HepG2 (cell line): ENCODE measurements around the gene RBM12. TPM values are rescaled to one million over a fixed set of nuclear protein-coding genes. Genes with fewer than 3 reads are reported as not detected.
A peak's percentile ranks its signal among the peaks of the same experiment; 100 is the strongest.

Experiments used
- ARNT2 ChIP-seq: sonication (generic); formaldehyde crosslinking; IDR thresholded peaks from 2 replicates; pipeline ENCODE4 v1.8.0; 2022; ENCODE audit warnings: mild to moderate bottlenecking, low read depth, missing genetic modification reagents, moderate library complexity
- ARNTL ChIP-seq: sonication (generic); formaldehyde crosslinking; IDR thresholded peaks from 2 replicates; pipeline ENCODE4 v1.4.0; 2020; ENCODE audit warnings: mild to moderate bottlenecking, missing genetic modification reagents
- CHD2 ChIP-seq: IDR thresholded peaks from 2 replicates; pipeline ENCODE4 v1.6.1; 2011; ENCODE audit warnings: low read depth, low read length, improper control_type of control experiment
- HDAC2 ChIP-seq: sonication (generic); formaldehyde crosslinking; IDR thresholded peaks from 2 replicates; pipeline ENCODE4 v1.4.0; 2020; ENCODE audit warnings: missing genetic modification reagents
- KMT2A ChIP-seq: sonication (generic); formaldehyde crosslinking; IDR thresholded peaks from 2 replicates; pipeline ENCODE4 v1.4.0; 2020; ENCODE audit warnings: missing genetic modification reagents
- MTERF4 ChIP-seq: sonication (generic); formaldehyde crosslinking; IDR thresholded peaks from 2 replicates; pipeline ENCODE4 v1.8.0; 2023; ENCODE audit warnings: mild to moderate bottlenecking, missing genetic modification reagents
- PAF1 ChIP-seq: IDR thresholded peaks from 2 replicates; pipeline ENCODE4 v1.6.1; 2016; ENCODE audit warnings: missing genetic modification reagents, missing compliant biosample characterization
- RBAK ChIP-seq: sonication (generic); formaldehyde crosslinking; IDR thresholded peaks from 2 replicates; pipeline ENCODE4 v1.5.1; 2020; ENCODE audit warnings: mild to moderate bottlenecking, missing genetic modification reagents
- RFXANK ChIP-seq: IDR thresholded peaks from 2 replicates; pipeline ENCODE4 v1.6.1; 2016
- SMAD9 ChIP-seq: sonication (generic); formaldehyde crosslinking; IDR thresholded peaks from 2 replicates; pipeline ENCODE4 v1.5.1; 2020; ENCODE audit warnings: mild to moderate bottlenecking, missing genetic modification reagents
- ZBTB4 ChIP-seq: sonication (generic); formaldehyde crosslinking; IDR thresholded peaks from 2 replicates; pipeline ENCODE4 v1.4.0; 2020; ENCODE audit warnings: missing genetic modification reagents, mild to moderate bottlenecking, borderline replicate concordance
- ZNF24 ChIP-seq: fragments of 450-650 bp; IDR thresholded peaks from 2 replicates; pipeline ENCODE4 v1.6.1; 2017; ENCODE audit warnings: antibody characterized with exemption, mild to moderate bottlenecking
- ZNF362 ChIP-seq: sonication (generic); formaldehyde crosslinking; IDR thresholded peaks from 2 replicates; pipeline ENCODE4 v1.4.0; 2020; ENCODE audit warnings: missing genetic modification reagents, mild to moderate bottlenecking, borderline replicate concordance
- ZNF484 ChIP-seq: sonication (generic); formaldehyde crosslinking; IDR thresholded peaks from 2 replicates; pipeline ENCODE4 v1.5.1; 2020; ENCODE audit warnings: mild to moderate bottlenecking, low read depth, missing genetic modification reagents, borderline replicate concordance
- ZNF644 ChIP-seq: IDR thresholded peaks from 2 replicates; pipeline ENCODE4 v1.6.1; 2016; ENCODE audit warnings: low read depth
- ZNF737 ChIP-seq: sonication (generic); formaldehyde crosslinking; IDR thresholded peaks from 2 replicates; pipeline ENCODE4 v1.5.0; 2020; ENCODE audit warnings: missing genetic modification reagents, mild to moderate bottlenecking, borderline replicate concordance
- ZNF777 ChIP-seq: sonication (generic); formaldehyde crosslinking; IDR thresholded peaks from 2 replicates; pipeline ENCODE4 v1.4.0; 2020; ENCODE audit warnings: missing genetic modification reagents
- ZNF781 ChIP-seq: sonication (generic); formaldehyde crosslinking; IDR thresholded peaks from 2 replicates; pipeline ENCODE4 v1.5.1; 2020; ENCODE audit warnings: borderline replicate concordance, mild to moderate bottlenecking, missing genetic modification reagents; ENCODE audit errors: not compliant biosample characterization
- polyA plus RNA-seq, 8 experiments: library from polyadenylated mRNA; depleted of rRNA in 3 of 8; stranded (reverse) in 7 of 8; unstranded in 1 of 8; fragments of >200 nt; fragmentation: Illumina TruSeq in 4 of 8; extraction: Trizol in 4 of 8; gene quantifications; 2 replicates each; pipeline versions ENCODE4 v1.2.1 to v1.2.3, GENCODE V29; 2011 to 2016; ENCODE audit warnings: low read depth in 4 of 8, missing spikeins in 1 of 8, mixed read lengths in 1 of 8; ENCODE audit not compliant: insufficient read depth in 1 of 8
- total RNA-seq, 5 experiments: library from RNA; depleted of rRNA; stranded (reverse); fragments of >200 nt; fragmentation: Illumina TruSeq; extraction: Trizol; gene quantifications; 2 replicates each; pipeline ENCODE4 v1.2.3, GENCODE V29; 2016; ENCODE audit warnings: low read depth in 1 of 5
- TF ChIP-seq, protein P1 (sequence below): sonication (generic); formaldehyde crosslinking; IDR thresholded peaks from 2 replicates; pipeline ENCODE4 v1.5.0; 2020; ENCODE audit warnings: missing genetic modification reagents
- TF ChIP-seq, protein P2 (sequence below): sonication (generic); formaldehyde crosslinking; IDR thresholded peaks from 2 replicates; pipeline ENCODE4 v1.4.0; 2020; ENCODE audit warnings: missing genetic modification reagents

RBM12 gene
- total and polyA plus RNA-seq, 2 of the 13 experiments (the other 11 are each of a cell fraction or from before 2014, with no cell fraction given): 97.9 to 104 TPM

GRCh38 chr20:35695245-35695749 lies 30.6 kb upstream of the RBM12 start (continued):
- TF ChIP-seq MTERF4 (CRISPR knock-in tag) (no peak), PAF1 (no peak), ZNF737 (CRISPR knock-in tag) (no peak), CHD2 (no peak), ZNF777 (CRISPR knock-in tag) (no peak), ZNF362 (CRISPR knock-in tag) (no peak), ARNT2 (CRISPR knock-in tag) (no peak), ZNF484 (no peak), HDAC2 (CRISPR knock-in tag) (peak; percentile 51), RBAK (CRISPR knock-in tag) (no peak), SMAD9 (CRISPR knock-in tag) (no peak), ZNF24 (no peak), ARNTL (CRISPR knock-in tag) (no peak), ZBTB4 (CRISPR knock-in tag) (no peak), KMT2A (no peak), ZNF644 (CRISPR knock-in tag) (peak; percentile 83), ZNF781 (CRISPR knock-in tag) (peak; percentile 64), RFXANK (CRISPR knock-in tag) (no peak)
- TF ChIP-seq, protein P1, sequence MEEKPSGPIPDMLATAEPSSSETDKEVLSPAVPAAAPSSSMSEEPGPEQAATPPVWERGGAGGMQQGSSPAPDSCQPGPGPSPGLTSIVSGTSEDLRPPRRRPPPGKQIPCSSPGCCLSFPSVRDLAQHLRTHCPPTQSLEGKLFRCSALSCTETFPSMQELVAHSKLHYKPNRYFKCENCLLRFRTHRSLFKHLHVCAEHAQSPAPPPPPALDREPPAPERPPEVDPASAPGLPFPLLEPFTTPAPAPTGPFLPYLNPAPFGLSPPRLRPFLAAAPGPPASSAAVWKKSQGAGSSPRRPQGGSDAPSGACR: peak; percentile 84; the same call in 1 of the 2 replicates
- TF ChIP-seq, protein P2, sequence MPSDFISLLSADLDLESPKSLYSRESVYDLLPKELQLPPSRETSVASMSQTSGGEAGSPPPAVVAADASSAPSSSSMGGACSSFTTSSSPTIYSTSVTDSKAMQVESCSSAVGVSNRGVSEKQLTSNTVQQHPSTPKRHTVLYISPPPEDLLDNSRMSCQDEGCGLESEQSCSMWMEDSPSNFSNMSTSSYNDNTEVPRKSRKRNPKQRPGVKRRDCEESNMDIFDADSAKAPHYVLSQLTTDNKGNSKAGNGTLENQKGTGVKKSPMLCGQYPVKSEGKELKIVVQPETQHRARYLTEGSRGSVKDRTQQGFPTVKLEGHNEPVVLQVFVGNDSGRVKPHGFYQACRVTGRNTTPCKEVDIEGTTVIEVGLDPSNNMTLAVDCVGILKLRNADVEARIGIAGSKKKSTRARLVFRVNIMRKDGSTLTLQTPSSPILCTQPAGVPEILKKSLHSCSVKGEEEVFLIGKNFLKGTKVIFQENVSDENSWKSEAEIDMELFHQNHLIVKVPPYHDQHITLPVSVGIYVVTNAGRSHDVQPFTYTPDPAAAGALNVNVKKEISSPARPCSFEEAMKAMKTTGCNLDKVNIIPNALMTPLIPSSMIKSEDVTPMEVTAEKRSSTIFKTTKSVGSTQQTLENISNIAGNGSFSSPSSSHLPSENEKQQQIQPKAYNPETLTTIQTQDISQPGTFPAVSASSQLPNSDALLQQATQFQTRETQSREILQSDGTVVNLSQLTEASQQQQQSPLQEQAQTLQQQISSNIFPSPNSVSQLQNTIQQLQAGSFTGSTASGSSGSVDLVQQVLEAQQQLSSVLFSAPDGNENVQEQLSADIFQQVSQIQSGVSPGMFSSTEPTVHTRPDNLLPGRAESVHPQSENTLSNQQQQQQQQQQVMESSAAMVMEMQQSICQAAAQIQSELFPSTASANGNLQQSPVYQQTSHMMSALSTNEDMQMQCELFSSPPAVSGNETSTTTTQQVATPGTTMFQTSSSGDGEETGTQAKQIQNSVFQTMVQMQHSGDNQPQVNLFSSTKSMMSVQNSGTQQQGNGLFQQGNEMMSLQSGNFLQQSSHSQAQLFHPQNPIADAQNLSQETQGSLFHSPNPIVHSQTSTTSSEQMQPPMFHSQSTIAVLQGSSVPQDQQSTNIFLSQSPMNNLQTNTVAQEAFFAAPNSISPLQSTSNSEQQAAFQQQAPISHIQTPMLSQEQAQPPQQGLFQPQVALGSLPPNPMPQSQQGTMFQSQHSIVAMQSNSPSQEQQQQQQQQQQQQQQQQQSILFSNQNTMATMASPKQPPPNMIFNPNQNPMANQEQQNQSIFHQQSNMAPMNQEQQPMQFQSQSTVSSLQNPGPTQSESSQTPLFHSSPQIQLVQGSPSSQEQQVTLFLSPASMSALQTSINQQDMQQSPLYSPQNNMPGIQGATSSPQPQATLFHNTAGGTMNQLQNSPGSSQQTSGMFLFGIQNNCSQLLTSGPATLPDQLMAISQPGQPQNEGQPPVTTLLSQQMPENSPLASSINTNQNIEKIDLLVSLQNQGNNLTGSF: no peak
